HEK293T (cell line): Measurements from ENCODE around the gene PHF20.
"Not testable (repeated sequence)": the region's sequence is repeated elsewhere in the genome, so short reads cannot be mapped to it uniquely, and the experiment has no call there.

ENCODE experiments used
- ARNT ChIP-seq: fragments of 450-650 bp; IDR thresholded peaks from 2 replicates; pipeline ENCODE4 v1.6.1; 2017; ENCODE audit warnings: mild to moderate bottlenecking
- BHLHE40 ChIP-seq: fragments of 450-650 bp; IDR thresholded peaks from 2 replicates; pipeline ENCODE4 v1.6.1; 2016; ENCODE audit warnings: mild to moderate bottlenecking, moderate library complexity, borderline replicate concordance
- CTBP1 ChIP-seq: fragments of 450-650 bp; IDR thresholded peaks from 2 replicates; pipeline ENCODE4 v1.6.1; 2016; ENCODE audit warnings: borderline replicate concordance
- ELF4 ChIP-seq: fragments of 450-650 bp; IDR thresholded peaks from 2 replicates; pipeline ENCODE4 v1.6.1; 2017; ENCODE audit warnings: antibody characterized with exemption
- FOXA1 ChIP-seq: fragments of 450-650 bp; IDR thresholded peaks from 2 replicates; pipeline ENCODE4 v1.6.1; 2016; ENCODE audit warnings: mild to moderate bottlenecking
- FOXK2 ChIP-seq: fragments of 450-650 bp; IDR thresholded peaks from 2 replicates; pipeline ENCODE4 v1.6.1; 2016; ENCODE audit warnings: mild to moderate bottlenecking
- FOXM1 ChIP-seq: fragments of 450-650 bp; IDR thresholded peaks from 2 replicates; pipeline ENCODE4 v1.6.1; 2017; ENCODE audit warnings: mild to moderate bottlenecking, borderline replicate concordance
- HDGF ChIP-seq: fragments of 450-650 bp; IDR thresholded peaks from 2 replicates; pipeline ENCODE4 v1.6.1; 2017; ENCODE audit warnings: antibody characterized with exemption, borderline replicate concordance
- NFRKB ChIP-seq: fragments of 450-650 bp; IDR thresholded peaks from 2 replicates; pipeline ENCODE4 v1.6.1; 2016; ENCODE audit warnings: mild to moderate bottlenecking, moderate library complexity
- SP1 ChIP-seq: fragments of 450-650 bp; IDR thresholded peaks from 2 replicates; pipeline ENCODE4 v1.6.1; 2017
- SUZ12 ChIP-seq: fragments of 450-650 bp; IDR thresholded peaks from 2 replicates; pipeline ENCODE4 v1.6.1; 2016; ENCODE audit warnings: mild to moderate bottlenecking
- TARDBP ChIP-seq: fragments of 450-650 bp; IDR thresholded peaks from 2 replicates; pipeline ENCODE4 v1.6.1; 2016
- ZNF384 ChIP-seq: fragments of 450-650 bp; IDR thresholded peaks from 2 replicates; pipeline ENCODE4 v1.6.1; 2016
- TF ChIP-seq, protein P1 (sequence below): fragments of 450-650 bp; IDR thresholded peaks from 2 replicates; pipeline ENCODE4 v1.6.1; 2016

DNA sequence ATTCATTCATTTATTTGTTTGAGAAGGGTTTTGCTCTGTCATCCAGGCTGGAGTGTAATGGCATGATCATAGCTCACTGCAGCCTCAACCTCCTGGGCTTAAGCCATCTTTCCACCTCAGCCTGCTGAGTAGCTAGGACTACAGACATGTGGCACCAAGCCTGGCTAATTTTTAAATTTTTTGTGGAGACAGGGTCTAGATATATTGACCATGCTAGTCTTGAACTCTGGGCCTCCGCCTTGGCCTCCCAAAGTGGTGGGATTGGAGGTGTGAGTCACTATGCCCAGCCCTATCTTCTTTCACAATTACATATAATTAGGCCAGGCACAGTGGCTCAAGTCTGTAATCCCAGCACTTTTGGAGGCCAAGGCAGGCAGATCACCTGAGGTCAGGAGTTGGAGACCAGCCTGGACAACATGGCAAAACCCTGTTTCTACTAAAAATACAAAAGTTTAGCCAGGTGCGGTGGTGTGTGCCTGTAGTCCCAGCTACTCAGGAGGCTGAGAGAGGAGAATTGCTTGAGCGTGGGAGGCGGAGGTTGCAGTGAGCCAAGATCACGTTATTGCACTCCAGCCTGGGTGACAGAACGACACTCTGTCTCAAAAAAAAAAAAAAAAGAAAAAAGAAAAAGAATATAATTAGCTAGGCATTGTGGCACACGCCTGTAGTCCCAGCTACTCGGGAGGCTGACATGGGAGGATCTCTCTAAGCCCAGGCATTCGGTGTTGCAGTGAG is 110.8 kb downstream of the PHF20 start:
- TF ChIP-seq ZNF384, SUZ12, CTBP1, HDGF, FOXM1, NFRKB, SP1, BHLHE40, ELF4, FOXK2, TARDBP, FOXA1, ARNT: not testable (repeated sequence)
- TF ChIP-seq, protein P1, sequence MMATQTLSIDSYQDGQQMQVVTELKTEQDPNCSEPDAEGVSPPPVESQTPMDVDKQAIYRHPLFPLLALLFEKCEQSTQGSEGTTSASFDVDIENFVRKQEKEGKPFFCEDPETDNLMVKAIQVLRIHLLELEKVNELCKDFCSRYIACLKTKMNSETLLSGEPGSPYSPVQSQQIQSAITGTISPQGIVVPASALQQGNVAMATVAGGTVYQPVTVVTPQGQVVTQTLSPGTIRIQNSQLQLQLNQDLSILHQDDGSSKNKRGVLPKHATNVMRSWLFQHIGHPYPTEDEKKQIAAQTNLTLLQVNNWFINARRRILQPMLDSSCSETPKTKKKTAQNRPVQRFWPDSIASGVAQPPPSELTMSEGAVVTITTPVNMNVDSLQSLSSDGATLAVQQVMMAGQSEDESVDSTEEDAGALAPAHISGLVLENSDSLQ: not testable (repeated sequence)
